ENCODE data around the gene ITPR1. TPM values are rescaled to one million over a fixed set of nuclear protein-coding genes. Genes with fewer than 3 reads are reported as not detected.

ITPR1 gene
- total RNA-seq, 1 experiment from 2014 or later: 7.5 TPM

- Mint-ChIP-seq H3K9me3 (ENCODE audit: unreplicated experiment) (no peaks in the 10 kb centered on the region), H3K4me3 (ENCODE audit: unreplicated experiment) (no peak overlapping the region), H3K27ac (ENCODE audit: low read depth, unreplicated experiment) (no peak overlapping the region), H3K27me3 (ENCODE audit: insufficient read depth, unreplicated experiment) (no peaks in the 10 kb centered on the region), H3K36me3 (ENCODE audit: insufficient read depth, unreplicated experiment) (peaks cover 5% of the 10 kb centered on the region), H3K4me1 (ENCODE audit: insufficient read depth, unreplicated experiment) (peaks cover 5% of the 10 kb centered on the region)
- no peak for TF ChIP-seq CTCF (IDR thresholded peaks at IDR 0.05; ENCODE audit: unreplicated experiment)
- CTCF ChIA-PET: interaction anchor here (0.6 to 1.3 kb wide), 5 partner anchors 10 to 802 kb away, joined by 3 to 5 read pairs (median 3); no protein-coding TSS in a partner anchor
- intact Hi-C loops (cut with micrococcal nuclease): no loop called here
- DNase-seq (ENCODE audit: unreplicated experiment): no peak
- POLR2A ChIA-PET: no interaction called here
- BruUV-seq (replicated peaks): no TSS peak
Measured at GRCh38 chr3:4674216-4674615, 181.1 kb downstream of the ITPR1 start.

GRCh38 chr3:4675704-4676103 lies 182.6 kb downstream of the ITPR1 start:
- DNase-seq (ENCODE audit: unreplicated experiment): no peak
- H3K4me3 Mint-ChIP-seq (ENCODE audit: unreplicated experiment): no peak overlapping the region
- no peak for TF ChIP-seq CTCF (IDR thresholded peaks at IDR 0.05; ENCODE audit: unreplicated experiment)
- ChIA-PET POLR2A (no interaction called here), CTCF (no interaction called here)
- H3K27me3 Mint-ChIP-seq (ENCODE audit: insufficient read depth, unreplicated experiment): no peaks in the 10 kb centered on the region
- BruUV-seq (replicated peaks): no TSS peak
- H3K9me3 Mint-ChIP-seq (ENCODE audit: unreplicated experiment): no peaks in the 10 kb centered on the region
- intact Hi-C loops (cut with micrococcal nuclease): no loop called here
- H3K36me3 Mint-ChIP-seq (ENCODE audit: insufficient read depth, unreplicated experiment): peaks cover 5% of the 10 kb centered on the region
- peaks cover 5% of the 10 kb centered on the region for H3K4me1 Mint-ChIP-seq (ENCODE audit: insufficient read depth, unreplicated experiment)
- no peak overlapping the region for H3K27ac Mint-ChIP-seq (ENCODE audit: low read depth, unreplicated experiment)

GRCh38 chr3:4678320-4678719 lies 185.2 kb downstream of the ITPR1 start:
- ChIA-PET CTCF (interaction anchor here (0.6 to 1.3 kb wide), 3 partner anchors 19 to 382 kb away, joined by 3 to 10 read pairs (median 4); no protein-coding TSS in a partner anchor), POLR2A (no interaction called here)
- no TSS peak for BruUV-seq (replicated peaks)
- intact Hi-C loops (cut with micrococcal nuclease): no loop called here
- Mint-ChIP-seq H3K4me1 (ENCODE audit: insufficient read depth, unreplicated experiment) (peaks cover 5% of the 10 kb centered on the region), H3K9me3 (ENCODE audit: unreplicated experiment) (no peaks in the 10 kb centered on the region), H3K4me3 (ENCODE audit: unreplicated experiment) (no peak overlapping the region), H3K27ac (ENCODE audit: low read depth, unreplicated experiment) (no peak overlapping the region), H3K36me3 (ENCODE audit: insufficient read depth, unreplicated experiment) (peaks cover 6% of the 10 kb centered on the region), H3K27me3 (ENCODE audit: insufficient read depth, unreplicated experiment) (no peaks in the 10 kb centered on the region)
- TF ChIP-seq CTCF (IDR thresholded peaks at IDR 0.05; ENCODE audit: unreplicated experiment): no peak
- DNase-seq (ENCODE audit: unreplicated experiment): no peak

- H3K4me1 Mint-ChIP-seq (ENCODE audit: insufficient read depth, unreplicated experiment): no peaks in the 10 kb centered on the region
- no peaks in the 10 kb centered on the region for H3K27me3 Mint-ChIP-seq (ENCODE audit: insufficient read depth, unreplicated experiment)
- CTCF ChIA-PET: interaction anchor here (0.6 kb wide), 1 partner anchor 24 kb away, joined by 3 read pairs; no protein-coding TSS in a partner anchor
- no peak overlapping the region for H3K27ac Mint-ChIP-seq (ENCODE audit: low read depth, unreplicated experiment)
- H3K36me3 Mint-ChIP-seq (ENCODE audit: insufficient read depth, unreplicated experiment): peaks cover 9% of the 10 kb centered on the region
- TF ChIP-seq CTCF (IDR thresholded peaks at IDR 0.05; ENCODE audit: unreplicated experiment): no peak
- no peak overlapping the region for H3K4me3 Mint-ChIP-seq (ENCODE audit: unreplicated experiment)
- BruUV-seq (replicated peaks): no TSS peak
- intact Hi-C loops (cut with micrococcal nuclease): no loop called here
- DNase-seq (ENCODE audit: unreplicated experiment): no peak
- POLR2A ChIA-PET: interaction anchor here (0.5 kb wide), 1 partner anchor 386 kb away, joined by 3 read pairs; no protein-coding TSS in a partner anchor
- H3K9me3 Mint-ChIP-seq (ENCODE audit: unreplicated experiment): no peaks in the 10 kb centered on the region
Measured at GRCh38 chr3:4680227-4680691, 187.1 kb downstream of the ITPR1 start.
